Thymus (tissue), 11 donors: ENCODE data around the gene PAN3. TPM values are rescaled to one million over a fixed set of nuclear protein-coding genes. Genes with fewer than 3 reads are reported as not detected.
"Not testable (repeated sequence)": the region's sequence is repeated elsewhere in the genome, so short reads cannot be mapped to it uniquely, and the experiment has no call there.

Experiments used
- DNase-seq, 9 donors: peaks; one replicate each; pipeline ENCODE4 v3.0.0-alpha.2; 2013; ENCODE audit warnings: low spot score in 9 of 9, low read depth in 6 of 9, missing footprints in 1 of 9
- H3K27ac ChIP-seq, 2 donors: one replicate each; pipeline ENCODE4 v1.5.1; 2013; ENCODE audit warnings: control low read depth in 1 of 2, low read depth in 1 of 2, low read length in 1 of 2, mild to moderate bottlenecking in 1 of 2, moderate library complexity in 1 of 2
- H3K27me3 ChIP-seq, 2 donors: one replicate each; pipeline ENCODE4 v1.5.1; 2013; ENCODE audit warnings: low read length in 1 of 2; ENCODE audit not compliant: control insufficient read depth in 2 of 2, insufficient read depth in 1 of 2
- H3K36me3 ChIP-seq, 2 donors: one replicate each; pipeline ENCODE4 v1.5.1; 2013; ENCODE audit warnings: low read length in 1 of 2, mild to moderate bottlenecking in 1 of 2, moderate library complexity in 1 of 2; ENCODE audit not compliant: control insufficient read depth in 2 of 2, insufficient read depth in 2 of 2
- H3K4me1 ChIP-seq, 2 donors: one replicate each; pipeline ENCODE4 v1.5.1; 2013; ENCODE audit warnings: low read length in 2 of 2; ENCODE audit not compliant: control insufficient read depth in 2 of 2, insufficient read depth in 2 of 2
- H3K4me3 ChIP-seq, 2 donors: one replicate each; pipeline ENCODE4 v1.5.1; 2013; ENCODE audit warnings: low read length in 2 of 2, control low read depth in 1 of 2, mild to moderate bottlenecking in 1 of 2
- H3K9me3 ChIP-seq, 2 donors: one replicate each; pipeline ENCODE4 v1.5.1; 2013; ENCODE audit warnings: low read length in 1 of 2, mild to moderate bottlenecking in 1 of 2; ENCODE audit not compliant: control insufficient read depth in 2 of 2, insufficient read depth in 1 of 2
- WGBS: extraction: QIAGEN DNeasy Blood & Tissue Kit; methylation state at CpG from one replicate; pipeline ENCODE4 v1.1.7; 2013; 5-methylcytosine and 5-hydroxymethylcytosine counted together
- polyA plus RNA-seq: library from polyadenylated mRNA; stranded (reverse); fragments of 200-250 nt; gene quantifications from one replicate; pipeline ENCODE4 v1.2.3, GENCODE V29; 2013
- total RNA-seq: library from RNA; stranded (reverse); fragments of 120-200 nt; gene quantifications from one replicate; pipeline ENCODE4 v1.2.4, GENCODE V29; 2013
- donor health status: healthy.

The PAN3 gene
- total and polyA plus RNA-seq, 2 donors = 22.1 to 46.1 TPM

DNA sequence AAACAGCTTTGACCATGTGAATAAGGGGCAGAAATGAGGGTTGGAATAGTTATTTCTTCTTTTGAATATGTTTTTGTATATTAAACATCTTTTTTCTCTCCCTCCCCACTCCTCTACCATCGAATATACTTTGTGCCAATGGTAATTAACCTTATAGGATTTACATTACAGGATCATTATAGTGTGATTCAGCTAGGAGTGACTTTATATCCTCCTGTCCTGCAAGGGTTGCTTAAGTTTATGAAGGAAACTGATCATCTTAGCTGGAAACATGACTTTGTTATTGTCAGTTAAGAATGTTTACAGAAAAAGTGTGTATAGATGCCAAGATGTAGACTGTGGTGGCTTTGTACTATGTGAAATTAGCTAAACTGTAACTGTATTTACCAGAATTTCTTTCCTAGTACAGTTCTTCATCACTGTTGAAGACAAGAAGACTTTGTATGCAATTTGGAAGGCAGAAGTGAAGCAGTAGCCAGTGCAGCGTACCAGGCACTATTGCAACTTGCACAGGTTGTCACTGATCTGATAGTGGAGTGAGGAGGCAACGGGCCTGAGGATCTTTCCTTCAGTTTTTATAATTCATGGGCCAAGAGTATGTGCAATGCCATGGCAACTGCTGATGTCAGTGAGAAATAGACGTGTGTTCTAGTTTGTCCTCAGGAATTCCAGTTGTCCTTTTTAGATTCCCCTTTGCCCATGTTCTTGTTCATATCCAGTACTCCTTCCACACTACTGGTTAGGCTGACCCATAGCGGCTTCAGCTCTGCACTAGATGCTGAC lies 8.2 kb upstream of the PAN3 start:
- DNase-seq = no peak
- Histone ChIP-seq H3K9me3 (no peaks in the 10 kb centered on the region), H3K27ac (no peak overlapping the region), H3K4me3 (no peak overlapping the region), H3K36me3 (no peaks in the 10 kb centered on the region), H3K27me3 (no peaks in the 10 kb centered on the region), H3K4me1 (no peaks in the 10 kb centered on the region)
- WGBS = 97% methylated on average over 5 of the region's 5 CpGs

DNA sequence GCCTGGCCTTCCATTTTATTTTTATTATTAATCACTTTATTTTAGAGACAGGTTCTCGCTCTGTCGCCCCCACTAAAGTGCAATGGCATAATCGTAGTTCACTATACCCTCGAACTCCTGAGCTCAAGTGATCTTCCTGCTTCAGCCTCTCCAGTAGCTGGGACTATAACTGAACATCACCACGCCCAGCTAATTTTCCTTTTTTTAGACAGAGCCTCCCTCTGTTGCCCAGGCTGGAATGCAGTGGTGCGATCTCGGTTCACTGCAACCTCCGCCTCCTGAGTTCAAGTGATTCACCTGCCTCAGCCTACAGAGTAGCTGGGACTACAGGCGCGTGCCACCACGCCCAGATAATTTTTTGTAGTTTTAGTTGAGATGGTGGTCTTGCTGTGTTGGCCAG lies 6.7 kb upstream of the PAN3 start:
- no peak for DNase-seq
- H3K27me3 ChIP-seq = no peaks in the 10 kb centered on the region
- no peak overlapping the region for H3K4me3 ChIP-seq
- no peak overlapping the region for H3K27ac ChIP-seq
- 96% methylated on average over 11 of the region's 11 CpGs for WGBS
- H3K4me1 ChIP-seq = no peaks in the 10 kb centered on the region
- no peaks in the 10 kb centered on the region for H3K36me3 ChIP-seq
- H3K9me3 ChIP-seq = no peaks in the 10 kb centered on the region

DNA sequence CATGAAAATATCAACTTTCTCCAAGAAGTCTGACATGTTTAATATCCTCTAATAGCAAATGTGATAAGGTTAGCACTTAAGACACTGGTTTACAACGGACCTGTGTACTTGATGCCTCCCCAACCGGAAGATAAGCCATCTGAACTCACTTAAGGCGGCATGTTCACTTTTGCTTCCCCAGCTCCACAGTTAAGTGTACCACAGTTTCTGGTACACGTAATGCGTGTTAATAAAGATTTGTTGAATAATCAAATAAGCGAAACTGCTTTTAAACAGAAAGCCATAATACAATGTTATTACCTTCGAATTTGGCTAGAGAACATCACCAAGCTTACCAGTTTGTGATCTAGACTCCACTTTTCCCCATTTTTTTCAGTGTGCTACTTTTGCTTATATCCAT lies 1.4 kb upstream of the PAN3 start:
- peak in 7 of 9 donors; percentile 15 to 69 (median 31) for DNase-seq
- Histone ChIP-seq H3K9me3 (no peaks in the 10 kb centered on the region), H3K36me3 (no peaks in the 10 kb centered on the region), H3K4me1 (peaks cover 12 to 16% of the 10 kb centered on the region in 2 donors), H3K27ac (peak overlapping the region in 1 of 2 donors; percentile 100), H3K4me3 (peak overlapping the region; percentile 61 to 93), H3K27me3 (no peaks in the 10 kb centered on the region)
- WGBS = 23% methylated on average over 7 of the region's 7 CpGs

DNA sequence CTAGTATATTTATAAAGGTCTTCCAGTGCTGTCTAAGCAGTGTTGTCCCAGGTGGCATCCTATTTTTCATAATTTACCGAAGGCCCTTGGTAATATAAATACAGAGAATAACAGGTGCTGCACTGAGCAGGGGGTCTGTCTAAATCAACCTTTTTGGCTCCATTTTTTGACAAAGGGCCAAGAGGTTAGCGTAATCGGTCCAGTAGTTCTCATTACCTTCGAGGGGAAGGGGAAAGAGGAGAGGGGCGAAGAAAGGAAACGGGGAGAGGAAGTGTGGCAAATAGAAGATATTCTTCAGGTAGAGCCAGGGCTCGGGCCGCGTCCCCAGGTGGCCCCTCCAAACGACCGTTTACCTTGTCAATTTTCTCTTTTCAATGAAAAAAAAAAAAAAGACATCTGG lies 749 bp upstream of the PAN3 start:
- Histone ChIP-seq H3K36me3 (no peaks in the 10 kb centered on the region), H3K4me3 (peak overlapping the region; percentile 61 to 93), H3K4me1 (peaks cover 12 to 16% of the 10 kb centered on the region in 2 donors), H3K9me3 (no peaks in the 10 kb centered on the region), H3K27me3 (no peaks in the 10 kb centered on the region), H3K27ac (peak overlapping the region; percentile 99 to 100)
- peak in 1 of 9 donors; percentile 17 for DNase-seq
- WGBS = under 1% methylated on average over 11 of the region's 11 CpGs

DNA sequence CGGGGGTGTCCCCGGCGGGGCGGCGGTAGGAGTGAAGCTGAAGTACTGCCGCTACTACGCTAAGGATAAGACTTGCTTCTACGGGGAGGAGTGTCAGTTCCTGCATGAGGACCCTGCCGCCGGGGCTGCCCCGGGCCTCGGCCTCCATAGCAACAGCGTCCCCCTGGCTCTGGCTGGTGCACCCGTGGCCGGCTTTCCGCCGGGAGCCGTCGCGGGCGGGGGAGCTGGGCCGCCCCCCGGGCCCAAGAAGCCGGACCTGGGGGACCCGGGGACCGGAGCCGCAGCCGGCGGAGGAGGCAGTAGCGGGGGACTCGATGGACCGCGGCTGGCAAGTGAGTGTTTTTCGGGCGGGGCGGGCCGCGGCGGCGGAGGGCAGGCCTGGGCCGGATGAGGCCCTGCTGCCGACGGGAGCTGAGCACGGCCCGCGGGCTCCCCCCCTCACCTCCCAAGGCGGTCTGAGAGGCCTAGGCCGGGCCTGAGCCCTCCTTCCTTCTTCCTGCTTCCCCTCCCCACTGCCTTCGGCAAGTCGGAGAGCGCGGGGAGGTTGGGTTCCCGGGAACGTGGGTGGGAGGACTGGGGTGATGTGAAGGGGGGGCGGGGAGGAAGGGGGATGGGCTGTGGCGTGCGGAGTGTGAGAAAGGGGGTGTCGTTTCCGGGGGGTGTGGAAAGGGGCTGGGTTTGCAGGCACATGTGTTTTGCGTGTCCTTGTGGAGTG lies 568 bp downstream of the PAN3 start:
- Histone ChIP-seq H3K4me1 (peaks cover 12 to 20% of the 10 kb centered on the region in 2 donors), H3K4me3 (peak overlapping the region; percentile 61 to 93), H3K9me3 (no peaks in the 10 kb centered on the region), H3K27me3 (no peaks in the 10 kb centered on the region), H3K36me3 (no peaks in the 10 kb centered on the region), H3K27ac (peak overlapping the region; percentile 99 to 100)
- WGBS = under 1% methylated on average over 60 of the region's 60 CpGs
- peak; percentile 51 to 94 (median 87) for DNase-seq

DNA sequence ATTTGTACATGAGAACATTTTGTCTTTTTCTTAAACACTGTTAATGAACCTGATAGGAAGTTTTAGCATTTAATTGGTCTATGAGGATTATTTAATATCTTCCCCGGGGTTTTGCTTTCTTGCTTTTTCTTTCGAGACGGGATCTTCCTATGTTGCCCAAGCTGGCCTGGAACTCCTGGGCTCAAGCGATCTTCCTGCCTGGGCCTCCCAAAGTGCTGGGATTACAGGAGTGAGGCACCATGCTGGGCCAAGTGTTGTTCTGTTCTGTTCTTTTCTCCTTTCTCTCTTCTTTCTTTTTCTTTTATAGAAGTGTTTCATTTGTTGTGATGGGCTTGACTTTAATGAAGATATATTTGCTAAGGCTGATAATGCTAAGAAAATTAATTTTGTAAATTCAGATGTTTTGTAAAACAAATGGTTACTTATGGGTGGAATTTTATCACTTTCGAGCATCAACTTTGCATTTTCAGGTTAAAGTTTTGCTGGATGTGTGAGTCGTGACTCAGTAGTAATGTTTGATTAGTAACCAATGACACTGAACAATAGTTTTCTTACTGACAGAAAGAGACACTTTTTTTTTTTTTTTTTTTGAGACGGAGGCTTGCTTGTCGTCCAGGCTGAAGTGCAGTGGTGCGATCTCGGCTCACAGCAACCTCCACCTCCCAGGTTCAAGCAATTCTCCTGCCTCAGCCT lies 2.2 kb downstream of the PAN3 start:
- Histone ChIP-seq H3K36me3 (no peaks in the 10 kb centered on the region), H3K4me3 (peak overlapping the region; percentile 61 to 93), H3K9me3 (no peaks in the 10 kb centered on the region), H3K27me3 (no peaks in the 10 kb centered on the region), H3K27ac (no peak overlapping the region), H3K4me1 (peaks cover 12 to 20% of the 10 kb centered on the region in 2 donors)
- 40% methylated on average over 10 of the region's 10 CpGs for WGBS
- no peak for DNase-seq

DNA sequence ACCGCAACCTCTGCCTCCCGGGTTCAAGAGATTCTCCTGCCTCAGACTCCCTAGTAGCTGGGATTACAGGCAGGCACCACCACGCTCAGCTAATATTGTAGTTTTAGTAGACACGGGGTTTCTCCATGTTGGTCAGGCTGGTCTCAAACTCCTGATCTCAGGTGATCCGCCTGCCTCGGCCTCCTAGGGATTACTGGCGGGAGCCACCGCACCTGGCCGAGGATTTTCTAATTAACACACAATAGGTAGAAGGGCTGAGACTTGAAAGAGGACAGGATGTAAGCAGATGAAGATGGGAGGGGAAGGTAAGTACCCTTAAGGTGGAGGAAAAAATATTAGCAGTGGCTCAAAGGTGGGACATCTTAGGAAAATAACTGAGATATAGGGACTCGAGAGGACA lies 3.2 kb downstream of the PAN3 start:
- not testable (repeated sequence) for H3K9me3 ChIP-seq, H3K4me3 ChIP-seq, DNase-seq, H3K27me3 ChIP-seq, H3K27ac ChIP-seq, H3K36me3 ChIP-seq
- peaks cover 12 to 20% of the 10 kb centered on the region in 2 donors for H3K4me1 ChIP-seq
- 60% methylated on average over 10 of the region's 10 CpGs for WGBS

DNA sequence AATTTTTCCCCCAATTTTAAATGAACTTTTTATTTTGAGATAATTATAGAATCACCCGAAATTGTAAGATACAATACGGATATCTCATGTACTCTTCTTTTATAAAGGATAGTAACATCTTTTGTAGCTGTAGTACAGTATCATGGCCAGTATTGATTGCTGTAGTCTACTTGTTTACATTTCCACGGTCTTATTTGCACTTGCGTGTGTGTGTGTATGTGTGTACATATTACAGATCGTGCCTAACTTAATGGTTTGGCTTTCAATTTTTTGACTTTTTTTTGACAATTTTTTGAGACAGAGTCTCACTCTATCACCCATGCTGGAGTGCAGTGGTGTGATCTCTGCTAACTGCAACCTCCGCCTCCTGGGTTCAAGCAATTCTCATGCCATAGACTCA lies 6.7 kb downstream of the PAN3 start:
- Histone ChIP-seq H3K27ac (no peak overlapping the region), H3K36me3 (peaks cover 0 to 2% of the 10 kb centered on the region in 2 donors), H3K4me1 (peaks cover 8 to 12% of the 10 kb centered on the region in 2 donors), H3K9me3 (no peaks in the 10 kb centered on the region), H3K27me3 (no peaks in the 10 kb centered on the region), H3K4me3 (no peak overlapping the region)
- 94% methylated on average over 6 of the region's 6 CpGs for WGBS
- DNase-seq = no peak

DNA sequence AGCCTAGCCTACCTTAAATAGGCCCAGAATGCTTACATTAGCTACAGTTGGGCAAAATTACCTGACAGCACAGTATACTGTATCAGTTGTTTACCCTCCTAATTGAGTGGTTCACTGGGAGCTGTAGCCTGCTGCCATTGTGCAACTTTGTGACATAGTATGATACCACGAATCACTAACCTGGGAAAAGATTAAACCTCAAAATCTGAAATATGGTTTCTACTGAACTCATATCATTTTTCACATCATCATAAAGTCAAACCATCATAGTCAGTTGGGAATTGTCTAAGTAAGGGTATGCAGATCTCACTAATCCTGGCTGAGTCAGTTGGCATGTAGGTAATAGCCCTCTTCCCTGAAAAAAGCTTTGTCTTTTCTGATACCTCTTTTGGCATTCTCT lies 9.2 kb downstream of the PAN3 start:
- H3K27ac ChIP-seq = no peak overlapping the region
- H3K36me3 ChIP-seq = peaks cover 0 to 2% of the 10 kb centered on the region in 2 donors
- DNase-seq = no peak
- no peaks in the 10 kb centered on the region for H3K27me3 ChIP-seq
- H3K4me1 ChIP-seq = peaks cover 0 to 4% of the 10 kb centered on the region in 2 donors
- H3K9me3 ChIP-seq = no peaks in the 10 kb centered on the region
- H3K4me3 ChIP-seq = no peak overlapping the region
- 93% methylated on average over 1 of the region's 1 CpG for WGBS
